ENCODE measurements around the gene CWF19L2. TPM values are rescaled to one million over a fixed set of nuclear protein-coding genes. Genes with fewer than 3 reads are reported as not detected.

Gene CWF19L2
- total RNA-seq, 1 donor from 2014 or later = 17.9 TPM

DNA sequence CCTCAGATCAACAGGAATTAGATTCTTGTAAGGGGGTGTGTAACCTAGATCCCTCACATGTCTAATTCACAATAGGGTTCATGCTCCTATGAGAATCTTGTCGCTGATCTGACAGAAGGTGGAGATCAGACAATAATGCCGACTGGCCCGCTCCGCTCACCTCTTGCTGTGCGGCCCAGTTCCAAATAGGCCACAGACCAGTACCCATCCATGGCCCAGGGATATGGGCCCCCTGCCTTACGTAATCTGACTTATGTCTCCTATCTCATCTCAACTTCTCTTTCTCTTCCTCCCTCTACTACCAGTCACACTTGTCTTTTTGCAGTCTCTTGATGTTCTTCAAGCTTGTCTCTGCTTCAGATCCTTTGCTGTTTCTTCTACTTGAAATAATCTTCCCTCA is 70.0 kb downstream of the CWF19L2 start:
- no peaks in the 10 kb centered on the region for H3K9me3 Mint-ChIP-seq (ENCODE audit: low read depth)
- TF ChIP-seq, protein P1, sequence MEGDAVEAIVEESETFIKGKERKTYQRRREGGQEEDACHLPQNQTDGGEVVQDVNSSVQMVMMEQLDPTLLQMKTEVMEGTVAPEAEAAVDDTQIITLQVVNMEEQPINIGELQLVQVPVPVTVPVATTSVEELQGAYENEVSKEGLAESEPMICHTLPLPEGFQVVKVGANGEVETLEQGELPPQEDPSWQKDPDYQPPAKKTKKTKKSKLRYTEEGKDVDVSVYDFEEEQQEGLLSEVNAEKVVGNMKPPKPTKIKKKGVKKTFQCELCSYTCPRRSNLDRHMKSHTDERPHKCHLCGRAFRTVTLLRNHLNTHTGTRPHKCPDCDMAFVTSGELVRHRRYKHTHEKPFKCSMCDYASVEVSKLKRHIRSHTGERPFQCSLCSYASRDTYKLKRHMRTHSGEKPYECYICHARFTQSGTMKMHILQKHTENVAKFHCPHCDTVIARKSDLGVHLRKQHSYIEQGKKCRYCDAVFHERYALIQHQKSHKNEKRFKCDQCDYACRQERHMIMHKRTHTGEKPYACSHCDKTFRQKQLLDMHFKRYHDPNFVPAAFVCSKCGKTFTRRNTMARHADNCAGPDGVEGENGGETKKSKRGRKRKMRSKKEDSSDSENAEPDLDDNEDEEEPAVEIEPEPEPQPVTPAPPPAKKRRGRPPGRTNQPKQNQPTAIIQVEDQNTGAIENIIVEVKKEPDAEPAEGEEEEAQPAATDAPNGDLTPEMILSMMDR (IDR thresholded peaks at IDR 0.05; ENCODE audit: unreplicated experiment) = no peak
- no peak overlapping the region for H3K4me3 Mint-ChIP-seq (ENCODE audit: low read depth)
- peaks cover 2% of the 10 kb centered on the region for H3K4me1 Mint-ChIP-seq (ENCODE audit: low read depth)
- H3K27me3 Mint-ChIP-seq = no peaks in the 10 kb centered on the region
- DNase-seq (ENCODE audit: low spot score, unreplicated experiment) = no peak
- H3K36me3 Mint-ChIP-seq (ENCODE audit: insufficient read depth) = peaks cover 18% of the 10 kb centered on the region
- H3K27ac Mint-ChIP-seq = no peak overlapping the region

DNA sequence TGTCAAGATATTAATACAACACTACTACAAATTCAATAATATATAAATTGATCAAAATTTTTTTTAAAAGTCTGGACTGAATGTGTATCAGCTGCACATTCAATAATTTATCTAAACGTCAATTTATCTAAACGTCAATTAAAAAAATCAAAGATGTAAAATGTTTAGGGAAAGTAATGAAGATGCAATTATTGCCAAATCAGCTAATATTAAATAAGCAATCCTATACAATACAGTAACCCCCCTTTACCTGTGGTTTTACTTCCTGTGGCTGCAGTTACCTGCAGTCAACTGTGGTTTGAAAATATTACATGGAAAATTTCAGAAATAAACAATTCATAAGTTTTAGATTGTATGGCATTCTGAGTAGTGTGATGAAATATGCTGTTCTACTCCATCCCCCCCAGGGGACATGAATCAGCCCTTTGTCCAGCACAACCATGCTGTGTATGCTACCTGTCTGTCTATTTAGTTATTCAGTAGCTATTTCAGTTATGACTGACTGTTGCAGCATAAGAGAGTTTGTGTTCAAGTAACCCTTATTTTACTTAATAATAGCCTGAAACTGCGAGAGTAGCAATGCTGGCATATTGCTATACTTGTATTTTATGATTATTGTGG is 72.2 kb downstream of the CWF19L2 start:
- Mint-ChIP-seq H3K27ac (no peak overlapping the region), H3K4me3 (ENCODE audit: low read depth) (no peak overlapping the region), H3K36me3 (ENCODE audit: insufficient read depth) (peaks cover 9% of the 10 kb centered on the region), H3K9me3 (ENCODE audit: low read depth) (no peaks in the 10 kb centered on the region), H3K27me3 (no peaks in the 10 kb centered on the region), H3K4me1 (ENCODE audit: low read depth) (peaks cover 2% of the 10 kb centered on the region)
- TF ChIP-seq, protein P1 (IDR thresholded peaks at IDR 0.05; ENCODE audit: unreplicated experiment) = no peak
- DNase-seq (ENCODE audit: low spot score, unreplicated experiment) = no peak

DNA sequence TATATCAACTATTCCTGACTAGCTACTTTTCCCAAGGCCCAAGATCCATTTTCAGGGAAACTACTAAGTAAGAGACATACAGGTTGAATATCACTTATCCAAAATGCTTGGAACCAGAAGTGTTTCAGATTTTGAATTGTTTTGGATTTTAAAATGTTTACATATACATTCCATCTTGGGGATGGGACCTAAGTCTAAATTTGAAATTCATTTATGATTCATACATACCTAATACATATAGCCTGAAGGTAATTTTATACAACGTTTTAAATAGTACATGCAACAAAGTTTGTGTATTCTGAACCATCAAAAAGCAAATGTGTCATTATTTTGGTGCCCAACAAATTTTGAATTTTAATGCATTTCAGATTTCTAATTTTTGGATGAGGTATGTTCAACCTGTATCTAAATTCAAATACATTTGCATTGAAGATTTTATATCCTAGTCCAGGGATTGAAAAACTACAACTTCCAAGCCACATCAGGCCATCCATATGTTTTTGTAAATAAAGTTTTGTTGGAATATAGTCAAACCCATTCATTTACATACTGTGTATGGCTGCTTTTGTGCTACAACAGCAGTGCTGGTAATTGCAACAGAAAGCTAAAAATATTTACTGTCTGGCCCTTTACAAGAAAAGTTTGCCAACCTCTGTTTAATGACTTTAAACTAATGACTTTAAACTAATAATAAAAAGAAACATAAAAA is 73.3 kb downstream of the CWF19L2 start:
- no peak for DNase-seq (ENCODE audit: low spot score, unreplicated experiment)
- peaks cover 2% of the 10 kb centered on the region for H3K4me1 Mint-ChIP-seq (ENCODE audit: low read depth)
- H3K27ac Mint-ChIP-seq = no peak overlapping the region
- H3K9me3 Mint-ChIP-seq (ENCODE audit: low read depth) = no peaks in the 10 kb centered on the region
- no peaks in the 10 kb centered on the region for H3K27me3 Mint-ChIP-seq
- no peak overlapping the region for H3K4me3 Mint-ChIP-seq (ENCODE audit: low read depth)
- TF ChIP-seq, protein P1 (IDR thresholded peaks at IDR 0.05; ENCODE audit: unreplicated experiment) = no peak
- peaks cover 2% of the 10 kb centered on the region for H3K36me3 Mint-ChIP-seq (ENCODE audit: insufficient read depth)

DNA sequence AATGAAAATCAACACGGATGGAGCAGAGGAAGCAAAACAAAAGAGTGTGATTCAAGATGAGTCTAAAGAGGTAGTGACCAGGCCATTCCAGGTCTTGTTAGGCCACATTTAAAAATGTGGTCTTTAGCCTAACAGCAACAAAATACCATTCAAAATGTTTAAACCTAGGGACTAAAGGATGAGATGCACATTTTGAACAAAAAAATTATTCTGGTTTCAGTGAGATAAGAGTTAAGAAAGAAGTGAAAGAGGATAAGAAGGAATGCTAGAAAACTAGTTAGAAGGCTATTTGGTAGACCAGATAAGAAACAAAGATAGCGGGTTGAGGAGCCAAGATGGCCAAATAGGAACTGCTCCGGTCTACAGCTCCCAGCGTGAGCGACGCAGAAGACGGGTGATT is 85.2 kb downstream of the CWF19L2 start:
- no peak for DNase-seq (ENCODE audit: low spot score, unreplicated experiment)
- TF ChIP-seq, protein P1 (IDR thresholded peaks at IDR 0.05; ENCODE audit: unreplicated experiment) = no peak
- no peaks in the 10 kb centered on the region for H3K27me3 Mint-ChIP-seq
- H3K9me3 Mint-ChIP-seq (ENCODE audit: low read depth) = no peaks in the 10 kb centered on the region
- no peak overlapping the region for H3K27ac Mint-ChIP-seq
- no peaks in the 10 kb centered on the region for H3K36me3 Mint-ChIP-seq (ENCODE audit: insufficient read depth)
- H3K4me3 Mint-ChIP-seq (ENCODE audit: low read depth) = no peak overlapping the region
- H3K4me1 Mint-ChIP-seq (ENCODE audit: low read depth) = no peaks in the 10 kb centered on the region

DNA sequence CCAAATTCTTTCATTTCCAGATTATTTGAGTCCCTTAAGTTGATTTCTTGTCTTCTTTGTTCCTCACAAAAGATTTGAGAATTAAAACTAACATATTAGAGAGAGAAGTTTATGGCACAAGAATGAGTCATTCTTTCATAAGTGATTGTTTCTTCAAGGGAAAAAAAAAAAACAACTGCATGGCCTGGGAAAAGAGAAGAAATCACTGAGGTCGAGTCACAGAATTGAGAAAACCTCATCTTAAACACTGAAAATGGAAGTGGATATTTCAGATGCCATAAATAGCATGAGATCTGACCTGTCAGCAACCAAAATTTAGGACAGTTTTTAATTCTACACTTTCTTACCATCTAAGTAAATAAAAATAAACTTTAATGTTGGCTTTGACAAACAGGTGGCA is 87.2 kb downstream of the CWF19L2 start:
- H3K9me3 Mint-ChIP-seq (ENCODE audit: low read depth) = no peaks in the 10 kb centered on the region
- TF ChIP-seq, protein P1 (IDR thresholded peaks at IDR 0.05; ENCODE audit: unreplicated experiment) = no peak
- no peak for DNase-seq (ENCODE audit: low spot score, unreplicated experiment)
- no peak overlapping the region for H3K4me3 Mint-ChIP-seq (ENCODE audit: low read depth)
- no peaks in the 10 kb centered on the region for H3K36me3 Mint-ChIP-seq (ENCODE audit: insufficient read depth)
- H3K27me3 Mint-ChIP-seq = no peaks in the 10 kb centered on the region
- no peak overlapping the region for H3K27ac Mint-ChIP-seq
- no peaks in the 10 kb centered on the region for H3K4me1 Mint-ChIP-seq (ENCODE audit: low read depth)
